ENCODE data around the gene ETV6. TPM values are rescaled to one million over a fixed set of nuclear protein-coding genes. Genes with fewer than 3 reads are reported as not detected.

Gene ETV6
- total RNA-seq, 4 donors from 2014 or later = 17.2 to 28.2 (median 19.3) TPM

GRCh38 chr12:11823043-11823442 lies 173.6 kb downstream of the ETV6 start:
- no peak for TF ChIP-seq CTCF (IDR thresholded peaks at IDR 0.05; ENCODE audit: low read depth)

GRCh38 chr12:11823593-11823992 lies 174.1 kb downstream of the ETV6 start:
- TF ChIP-seq CTCF (IDR thresholded peaks at IDR 0.05; ENCODE audit: low read depth) = no peak

- no peak for TF ChIP-seq CTCF (IDR thresholded peaks at IDR 0.05; ENCODE audit: low read depth)
Measured at GRCh38 chr12:11824069-11824468, 174.6 kb downstream of the ETV6 start.

- TF ChIP-seq CTCF (IDR thresholded peaks at IDR 0.05; ENCODE audit: low read depth) = no peak
Measured at GRCh38 chr12:11824736-11825135, 175.3 kb downstream of the ETV6 start.

DNA sequence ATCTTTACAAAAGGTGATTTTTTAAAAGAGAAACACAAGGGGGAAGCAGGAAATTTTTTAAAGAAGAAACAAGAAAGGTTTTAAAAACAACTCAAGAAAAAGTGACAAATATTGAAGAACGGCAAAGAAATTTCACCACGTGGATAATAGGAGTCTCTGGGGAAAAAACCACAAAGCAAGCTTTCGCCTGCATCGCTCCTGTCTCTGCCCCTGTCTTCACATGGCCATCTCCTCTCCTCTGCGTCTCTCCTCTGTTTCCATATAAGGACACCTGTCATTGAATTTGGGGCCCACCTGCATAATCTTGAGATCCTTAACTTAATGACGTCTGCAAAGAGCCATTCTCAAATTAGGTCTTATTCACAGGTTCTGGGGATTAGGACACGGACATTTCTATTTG lies 175.8 kb downstream of the ETV6 start:
- TF ChIP-seq CTCF (IDR thresholded peaks at IDR 0.05; ENCODE audit: low read depth) = no peak

DNA sequence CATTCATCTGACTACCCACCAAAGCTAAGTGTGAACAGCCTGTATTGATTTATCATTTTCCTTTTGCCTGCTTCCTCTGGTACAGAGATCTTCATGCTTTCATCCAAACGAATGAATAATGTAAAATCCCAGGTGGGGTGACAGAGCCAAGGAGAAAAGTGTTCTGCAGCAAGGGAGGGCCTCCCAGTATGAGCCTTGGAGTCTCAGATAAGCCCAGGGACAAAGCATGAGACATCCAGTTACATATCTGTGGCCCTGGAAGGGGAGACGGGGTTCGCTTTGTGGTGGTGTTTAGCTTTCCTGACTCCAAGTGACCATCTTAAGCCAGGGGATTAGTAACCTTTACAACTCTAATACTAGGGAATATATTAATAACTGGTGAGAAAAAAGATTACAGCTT lies 177.1 kb downstream of the ETV6 start:
- no peak for TF ChIP-seq CTCF (IDR thresholded peaks at IDR 0.05; ENCODE audit: low read depth)

DNA sequence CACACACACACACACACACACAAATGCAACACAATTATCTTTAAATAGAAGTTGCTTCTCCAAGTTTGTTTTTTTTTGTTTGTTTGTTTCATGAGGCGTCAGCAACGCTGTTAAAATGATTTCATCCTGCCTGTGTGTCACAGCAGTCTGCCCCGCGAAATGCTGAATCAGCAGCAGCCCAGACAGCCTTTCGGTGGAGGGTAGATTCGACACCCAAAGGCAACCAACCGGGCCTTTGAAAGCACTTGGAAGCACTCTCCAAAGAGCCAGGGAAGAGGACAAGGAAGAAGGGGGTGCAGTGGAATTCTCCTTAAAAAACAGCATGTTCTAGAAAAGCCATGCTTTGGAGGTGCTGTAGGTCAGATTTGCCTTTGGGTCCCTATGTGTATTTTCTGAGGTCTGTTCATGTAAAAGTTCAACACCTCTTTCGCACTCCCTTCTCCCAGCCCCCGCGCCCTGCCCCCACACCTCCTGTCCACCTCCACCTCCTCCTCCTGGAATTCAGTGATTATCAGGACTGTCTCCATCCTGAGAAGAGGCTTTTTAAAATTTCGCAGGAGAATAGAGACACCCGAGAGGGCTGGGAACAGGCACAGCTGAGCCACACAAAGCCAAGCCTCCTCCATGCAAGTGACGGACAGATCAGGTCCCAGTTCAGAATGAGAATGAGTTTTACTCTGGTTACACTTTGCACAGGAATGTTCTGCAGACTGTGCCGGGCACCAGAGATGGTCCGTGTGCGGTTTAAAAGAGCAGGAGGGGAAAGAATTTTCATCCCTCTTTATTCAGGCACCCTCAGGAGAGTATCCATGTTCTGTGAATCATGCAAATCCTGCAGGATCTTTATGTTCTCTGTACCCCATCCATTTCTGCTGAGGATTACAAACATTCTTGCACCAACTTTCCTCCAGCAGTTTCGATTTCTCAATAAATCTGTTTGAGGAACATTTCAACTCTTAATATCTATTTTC lies 177.9 kb downstream of the ETV6 start:
- no peak for TF ChIP-seq CTCF (IDR thresholded peaks at IDR 0.05; ENCODE audit: low read depth)
